HG03558 (cell line): Measurements from ENCODE around the gene SYT7.

ENCODE experiments used
- ATAC-seq: cut with Tn5 transposase; IDR thresholded peaks from one replicate; pipeline ENCODE4 v1.9.1; 2021; ENCODE audit warnings: moderate number of reproducible peaks; ENCODE audit not compliant: unreplicated experiment; ENCODE audit errors: extremely low read depth

The SYT7 gene

GRCh38 chr11:61524963-61525587, 55.8 kb downstream of the SYT7 start:
- no peak for ATAC-seq

- ATAC-seq = no peak
These were observed 56.4 kb downstream of the SYT7 start for GRCh38 chr11:61524446-61524845.

GRCh38 chr11:61522881-61523280, 58.0 kb downstream of the SYT7 start:
- ATAC-seq = no peak

GRCh38 chr11:61518032-61518795, 62.7 kb downstream of the SYT7 start:
- ATAC-seq = no peak

- ATAC-seq = no peak
These were observed 64.0 kb downstream of the SYT7 start for GRCh38 chr11:61516675-61517572.

GRCh38 chr11:61516191-61516590, 64.7 kb downstream of the SYT7 start:
- no peak for ATAC-seq

- ATAC-seq = no peak
These were observed 65.2 kb downstream of the SYT7 start for GRCh38 chr11:61515686-61516085.

- ATAC-seq = no peak
These were observed 66.6 kb downstream of the SYT7 start for GRCh38 chr11:61514050-61514917.

- ATAC-seq = no peak
These were observed 67.6 kb downstream of the SYT7 start for GRCh38 chr11:61513143-61513765.

- no peak for ATAC-seq
These were observed 68.4 kb downstream of the SYT7 start for GRCh38 chr11:61512435-61512834.

GRCh38 chr11:61511383-61511782, 69.5 kb downstream of the SYT7 start:
- no peak for ATAC-seq

- no peak for ATAC-seq
These were observed 69.9 kb downstream of the SYT7 start for GRCh38 chr11:61510974-61511373.

- ATAC-seq = no peak
These were observed 70.5 kb downstream of the SYT7 start for GRCh38 chr11:61510166-61510919.

- no peak for ATAC-seq
These were observed 71.5 kb downstream of the SYT7 start for GRCh38 chr11:61509043-61510029.

GRCh38 chr11:61507962-61508861, 72.7 kb downstream of the SYT7 start, which contains the start of gene LRRC10B:
TSS of gene LRRC10B (plus strand) at chr11:61508749. CDS start at chr11:61508999, 250 bp downstream.
- no peak for ATAC-seq

GRCh38 chr11:61507012-61507768, 73.7 kb downstream of the SYT7 start:
- no peak for ATAC-seq
